Mucosa of rectum (tissue), 2 donors: ENCODE results near the gene SLC34A1.
"Not testable (repeated sequence)": the region's sequence is repeated elsewhere in the genome, so short reads cannot be mapped to it uniquely, and the experiment has no call there.

Source experiments
- H3K27ac ChIP-seq, 2 donors: one replicate each; pipeline ENCODE4 v1.7.0; 2013; ENCODE audit warnings: inconsistent platforms in 2 of 2, low read depth in 2 of 2, low read length in 2 of 2
- H3K27me3 ChIP-seq, 2 donors: one replicate each; pipeline ENCODE4 v1.7.0; 2013; ENCODE audit warnings: low read length in 2 of 2; ENCODE audit not compliant: control insufficient read depth in 2 of 2, insufficient read depth in 2 of 2
- H3K36me3 ChIP-seq, 2 donors: one replicate each; pipeline ENCODE4 v1.7.0; 2013; ENCODE audit warnings: low read length in 2 of 2; ENCODE audit not compliant: control insufficient read depth in 2 of 2, insufficient read depth in 2 of 2
- H3K4me1 ChIP-seq, 2 donors: one replicate each; pipeline ENCODE4 v1.7.0; 2013; ENCODE audit warnings: low read length in 2 of 2, mild to moderate bottlenecking in 1 of 2; ENCODE audit not compliant: control insufficient read depth in 2 of 2, insufficient read depth in 2 of 2
- H3K4me3 ChIP-seq, 2 donors: one replicate each; pipeline ENCODE4 v1.7.0; 2013; ENCODE audit warnings: low read length in 2 of 2
- H3K9ac ChIP-seq, 2 donors: one replicate each; pipeline ENCODE4 v1.7.0; 2013; ENCODE audit warnings: low read length in 2 of 2, low read depth in 1 of 2, mild to moderate bottlenecking in 1 of 2
- H3K9me3 ChIP-seq, 2 donors: one replicate each; pipeline ENCODE4 v1.7.0; 2013; ENCODE audit warnings: low read length in 2 of 2; ENCODE audit not compliant: control insufficient read depth in 2 of 2
- donor health status: healthy.
- donor health status: Normal muscosa, but diverticular disease.

The SLC34A1 gene

DNA sequence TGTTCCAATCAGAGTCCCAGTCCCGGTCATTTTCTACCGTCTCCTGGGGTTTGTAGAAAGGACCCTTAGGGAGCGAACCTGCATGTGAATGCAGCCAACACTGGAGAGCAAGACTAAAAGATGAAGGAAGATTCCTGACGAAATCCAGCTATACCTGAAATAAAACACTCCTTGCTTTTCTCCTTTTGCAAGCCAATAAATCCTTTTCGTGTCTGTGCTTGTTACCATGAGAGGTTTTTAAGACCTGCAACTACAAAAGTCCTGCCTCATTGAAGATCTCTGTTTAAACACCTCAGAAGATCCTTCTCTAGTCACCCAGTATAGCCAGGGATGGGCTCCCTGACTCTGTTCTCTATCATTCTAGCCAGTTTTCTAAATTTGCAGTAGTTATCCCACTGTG lies 10.0 kb upstream of the SLC34A1 start:
- Histone ChIP-seq H3K4me1 (peaks cover 9 to 13% of the 10 kb centered on the region in 2 donors), H3K4me3 (no peak overlapping the region), H3K27me3 (no peaks in the 10 kb centered on the region), H3K9ac (no peak overlapping the region), H3K9me3 (no peaks in the 10 kb centered on the region), H3K36me3 (peaks cover 0 to 4% of the 10 kb centered on the region in 2 donors), H3K27ac (no peak overlapping the region)

DNA sequence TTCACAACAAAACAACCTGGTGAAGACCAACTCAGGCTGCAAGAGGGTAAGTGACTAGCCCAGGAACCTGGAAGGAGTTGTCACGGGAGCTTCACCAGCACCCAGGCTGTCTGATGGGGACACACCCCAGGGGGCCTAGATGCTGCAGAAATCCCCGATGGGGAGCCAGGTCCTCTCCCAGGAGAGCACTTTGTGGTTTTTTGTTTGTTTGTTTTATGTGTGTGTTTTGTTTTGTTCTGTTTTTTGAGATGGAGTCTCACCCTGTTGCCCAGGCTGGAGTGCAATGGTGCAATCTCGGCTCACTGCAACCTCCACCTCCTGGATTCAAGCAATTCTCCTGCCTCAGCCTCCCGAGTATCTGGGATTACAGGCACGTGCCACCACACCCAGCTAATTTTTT lies 8.7 kb upstream of the SLC34A1 start:
- not testable (repeated sequence) for H3K9me3 ChIP-seq, H3K27me3 ChIP-seq, H3K36me3 ChIP-seq, H3K4me3 ChIP-seq, H3K4me1 ChIP-seq, H3K9ac ChIP-seq, H3K27ac ChIP-seq

DNA sequence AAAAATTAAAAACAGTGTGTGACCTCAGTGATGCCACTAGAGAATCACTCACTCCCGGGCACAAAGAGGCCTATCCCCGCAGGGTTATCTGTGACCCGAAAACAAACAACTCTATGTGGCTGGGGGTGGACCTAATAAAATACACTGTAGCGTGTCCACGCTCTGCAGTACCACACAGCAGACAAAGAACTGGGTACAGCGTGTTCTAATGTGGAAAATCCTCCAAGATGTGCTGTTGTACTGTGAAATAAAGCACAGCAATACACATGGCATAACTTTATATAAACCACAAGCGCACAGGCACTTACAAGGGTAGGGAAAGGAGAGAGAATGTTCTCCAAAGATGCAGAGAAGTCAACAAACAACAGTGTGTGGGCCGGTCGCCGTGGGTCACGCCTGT lies 8.1 kb upstream of the SLC34A1 start:
- no peak overlapping the region for H3K27ac ChIP-seq
- no peaks in the 10 kb centered on the region for H3K27me3 ChIP-seq
- peaks cover 0 to 4% of the 10 kb centered on the region in 2 donors for H3K36me3 ChIP-seq
- no peaks in the 10 kb centered on the region for H3K9me3 ChIP-seq
- peaks cover 5 to 7% of the 10 kb centered on the region in 2 donors for H3K4me1 ChIP-seq
- no peak overlapping the region for H3K9ac ChIP-seq
- no peak overlapping the region for H3K4me3 ChIP-seq

DNA sequence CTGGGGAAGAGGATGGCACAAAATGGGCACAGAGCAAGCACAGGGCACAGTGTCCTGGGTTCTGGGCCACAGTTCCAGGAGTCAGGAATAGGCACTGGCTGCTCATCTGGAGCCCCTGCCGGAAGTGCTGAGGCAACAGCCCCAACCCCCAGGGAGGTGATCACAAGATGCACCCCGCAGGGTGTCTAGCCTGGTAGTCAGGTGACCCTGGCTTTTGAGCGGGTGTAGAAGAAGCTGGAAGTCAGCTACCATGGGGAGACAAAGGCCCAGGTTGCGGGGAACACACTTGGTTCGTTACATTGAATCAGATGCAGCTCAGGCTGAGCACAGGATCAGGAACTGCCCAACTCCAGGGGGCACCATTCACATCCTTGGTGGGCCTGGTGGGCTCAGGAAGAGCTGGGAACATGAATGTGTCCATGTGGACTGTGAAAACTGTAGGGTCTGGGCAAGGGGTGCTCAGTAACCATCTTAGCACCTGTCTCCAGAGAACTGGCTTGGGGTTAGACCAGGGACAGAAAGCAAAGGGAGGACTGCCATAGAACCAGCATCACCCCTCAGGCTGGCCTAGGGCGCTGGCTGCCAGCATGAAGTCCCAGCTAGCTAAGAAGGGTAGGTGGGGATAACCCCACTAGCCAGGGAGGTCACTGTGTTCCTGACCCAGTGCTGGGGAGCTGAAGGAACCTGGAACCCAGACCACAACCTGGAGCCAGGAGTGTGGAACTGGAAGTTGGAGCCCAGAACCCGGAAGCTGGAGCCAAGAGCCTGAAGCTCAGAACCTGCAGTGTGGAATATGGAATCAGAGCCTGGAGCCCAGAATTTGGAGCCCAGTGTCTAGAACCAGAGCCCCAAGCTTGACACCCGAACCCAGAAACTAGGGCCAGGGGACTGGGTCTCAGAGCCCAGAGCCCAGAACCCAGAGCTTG lies 6.1 kb upstream of the SLC34A1 start:
- Histone ChIP-seq H3K4me3 (no peak overlapping the region), H3K27ac (no peak overlapping the region), H3K36me3 (no peaks in the 10 kb centered on the region), H3K9me3 (no peaks in the 10 kb centered on the region), H3K27me3 (peaks cover 0 to 3% of the 10 kb centered on the region in 2 donors), H3K9ac (no peak overlapping the region), H3K4me1 (no peaks in the 10 kb centered on the region)

DNA sequence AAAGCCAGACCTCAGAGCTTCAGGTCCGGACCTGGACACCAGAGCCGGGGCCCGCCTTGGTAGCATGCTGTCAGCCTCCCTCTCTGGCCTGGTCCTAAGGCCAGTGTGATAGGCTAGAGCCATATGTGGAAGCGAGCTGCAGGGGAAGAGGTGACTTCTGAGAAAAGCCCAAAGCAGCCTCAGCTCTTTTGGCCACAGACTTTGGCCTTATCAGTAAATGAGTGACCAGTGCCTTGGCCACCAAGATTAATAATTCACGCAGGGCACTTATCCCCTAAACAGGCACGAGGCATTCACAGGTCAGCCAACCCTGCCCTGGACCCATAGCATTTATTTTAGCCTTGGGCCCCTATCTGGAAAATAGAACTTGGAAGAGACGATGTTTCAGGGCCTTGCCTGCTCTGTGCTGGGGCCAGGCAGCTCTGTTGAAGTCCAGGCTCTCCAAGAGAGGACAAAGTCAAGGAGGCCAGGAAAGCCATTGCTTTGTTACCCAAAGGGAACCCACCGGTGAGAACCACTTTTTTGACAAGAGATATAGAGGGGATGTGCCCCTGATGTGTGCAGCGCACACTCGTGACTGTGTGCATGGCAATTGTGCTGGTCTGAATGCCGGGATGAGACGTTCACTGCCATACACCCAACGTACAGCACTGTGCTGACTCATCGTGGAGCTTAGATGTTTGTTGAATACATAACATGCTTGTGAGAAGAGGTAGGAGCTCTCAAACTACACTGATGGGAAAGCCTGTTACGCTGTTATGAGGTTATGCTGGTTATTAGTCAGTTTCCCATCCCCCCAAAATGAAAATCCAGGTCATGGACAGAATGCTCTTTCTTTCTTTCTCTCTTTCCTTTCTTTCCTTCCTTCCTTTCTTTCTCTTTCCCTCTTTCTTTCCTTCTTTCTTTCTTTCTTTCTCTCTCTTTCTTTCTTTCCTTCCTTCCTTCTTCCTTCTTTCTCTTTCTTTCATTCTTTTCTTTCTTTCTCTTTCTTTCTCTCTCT lies 5.0 kb upstream of the SLC34A1 start:
- Histone ChIP-seq H3K4me3 (no peak overlapping the region), H3K9ac (no peak overlapping the region), H3K27me3 (peaks cover 0 to 3% of the 10 kb centered on the region in 2 donors), H3K4me1 (no peaks in the 10 kb centered on the region), H3K36me3 (no peaks in the 10 kb centered on the region), H3K9me3 (no peaks in the 10 kb centered on the region), H3K27ac (no peak overlapping the region)

DNA sequence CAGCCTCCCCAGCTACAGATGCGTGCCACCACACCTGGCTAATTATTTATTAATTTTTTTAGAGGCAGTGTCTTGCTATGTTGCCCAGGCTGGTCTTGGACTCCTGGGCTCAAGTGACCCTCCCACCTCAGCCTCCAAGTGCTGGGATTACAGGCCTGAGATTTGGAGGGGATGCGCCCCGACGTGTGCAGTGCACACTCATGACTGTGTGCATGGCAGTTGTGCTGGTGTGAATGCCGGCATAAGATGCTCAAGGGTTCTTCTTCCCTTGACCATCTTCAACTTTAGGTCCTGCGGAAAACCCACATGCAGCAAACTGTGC lies 3.5 kb upstream of the SLC34A1 start:
- H3K4me1 ChIP-seq: no peaks in the 10 kb centered on the region
- H3K4me3 ChIP-seq: no peak overlapping the region
- H3K27me3 ChIP-seq: peaks cover 0 to 3% of the 10 kb centered on the region in 2 donors
- no peaks in the 10 kb centered on the region for H3K9me3 ChIP-seq
- no peak overlapping the region for H3K27ac ChIP-seq
- H3K36me3 ChIP-seq: no peaks in the 10 kb centered on the region
- no peak overlapping the region for H3K9ac ChIP-seq

DNA sequence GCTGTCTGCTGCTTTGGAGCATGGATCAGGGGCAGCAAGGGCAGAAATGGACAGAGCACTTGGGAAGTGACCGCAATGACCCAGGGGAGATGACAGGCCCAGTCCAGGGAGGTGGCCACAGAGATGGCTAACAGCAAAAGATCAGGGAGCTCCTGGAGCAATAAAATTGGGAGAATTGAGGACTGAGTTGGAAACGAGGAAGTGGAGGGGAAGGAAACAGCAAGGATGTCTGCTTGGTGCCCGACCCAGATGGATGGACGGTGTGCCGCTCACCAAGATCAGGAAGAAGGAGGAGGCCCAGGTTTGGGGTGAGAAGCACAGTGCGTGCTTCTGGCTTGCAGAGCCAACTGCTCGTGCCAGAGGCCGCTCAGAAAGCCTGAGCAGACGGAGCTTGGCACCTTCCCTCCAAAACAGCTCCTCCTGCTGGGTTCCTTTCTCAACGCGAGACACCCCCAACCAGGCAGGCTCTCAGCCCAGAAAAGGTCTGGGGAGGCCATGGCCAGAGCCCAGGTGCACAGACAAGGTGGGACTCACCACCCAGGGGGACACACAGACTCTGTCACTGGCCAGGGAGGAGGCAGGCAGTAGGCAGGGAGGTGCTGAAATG lies 1.7 kb upstream of the SLC34A1 start:
- Histone ChIP-seq H3K9ac (no peak overlapping the region), H3K4me1 (no peaks in the 10 kb centered on the region), H3K27ac (no peak overlapping the region), H3K27me3 (peaks cover 0 to 3% of the 10 kb centered on the region in 2 donors), H3K9me3 (no peaks in the 10 kb centered on the region), H3K4me3 (no peak overlapping the region), H3K36me3 (no peaks in the 10 kb centered on the region)

DNA sequence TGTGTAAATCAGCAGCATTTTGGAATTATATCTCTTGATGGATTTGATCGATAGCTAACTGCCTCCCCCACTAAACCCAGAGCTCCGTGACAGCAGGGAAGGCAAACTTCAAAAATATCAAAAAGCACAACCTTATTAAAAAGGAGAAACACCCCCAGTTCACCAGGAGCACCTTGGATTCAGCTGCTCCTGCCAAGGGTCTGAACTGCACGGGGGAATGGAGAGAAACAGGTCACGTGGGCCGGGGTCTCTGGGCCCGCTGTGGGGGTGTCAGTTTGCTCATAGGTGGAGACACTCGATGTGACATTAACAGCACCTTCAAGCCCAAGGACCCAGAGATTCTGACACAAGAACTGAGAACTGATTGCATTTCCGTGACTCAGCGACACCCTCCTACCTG lies 1.1 kb upstream of the SLC34A1 start:
- no peaks in the 10 kb centered on the region for H3K4me1 ChIP-seq
- H3K4me3 ChIP-seq: no peak overlapping the region
- H3K36me3 ChIP-seq: no peaks in the 10 kb centered on the region
- no peaks in the 10 kb centered on the region for H3K9me3 ChIP-seq
- no peak overlapping the region for H3K27ac ChIP-seq
- peaks cover 0 to 3% of the 10 kb centered on the region in 2 donors for H3K27me3 ChIP-seq
- no peak overlapping the region for H3K9ac ChIP-seq

DNA sequence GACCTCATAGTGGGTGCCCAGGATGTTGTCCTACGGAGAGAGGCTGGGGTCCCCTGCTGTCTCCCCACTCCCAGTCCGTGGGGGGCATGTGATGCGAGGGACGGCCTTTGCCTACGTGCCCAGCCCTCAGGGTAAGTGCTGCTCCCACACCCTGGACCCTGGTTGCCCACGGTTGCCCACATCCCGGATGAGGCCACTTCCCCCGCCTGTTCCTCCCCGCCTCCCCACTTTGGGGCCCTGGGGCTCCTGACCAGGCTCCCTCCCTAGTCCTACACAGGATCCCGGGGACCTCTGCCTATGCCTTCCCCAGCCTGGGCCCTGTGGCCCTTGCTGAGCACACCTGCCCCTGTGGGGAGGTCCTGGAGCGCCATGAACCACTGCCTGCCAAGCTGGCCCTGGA lies 1.5 kb downstream of the SLC34A1 start:
- Histone ChIP-seq H3K9ac (no peak overlapping the region), H3K27ac (no peak overlapping the region), H3K9me3 (no peaks in the 10 kb centered on the region), H3K4me1 (peaks cover 5 to 10% of the 10 kb centered on the region in 2 donors), H3K36me3 (no peaks in the 10 kb centered on the region), H3K4me3 (no peak overlapping the region), H3K27me3 (peaks cover 0 to 3% of the 10 kb centered on the region in 2 donors)

DNA sequence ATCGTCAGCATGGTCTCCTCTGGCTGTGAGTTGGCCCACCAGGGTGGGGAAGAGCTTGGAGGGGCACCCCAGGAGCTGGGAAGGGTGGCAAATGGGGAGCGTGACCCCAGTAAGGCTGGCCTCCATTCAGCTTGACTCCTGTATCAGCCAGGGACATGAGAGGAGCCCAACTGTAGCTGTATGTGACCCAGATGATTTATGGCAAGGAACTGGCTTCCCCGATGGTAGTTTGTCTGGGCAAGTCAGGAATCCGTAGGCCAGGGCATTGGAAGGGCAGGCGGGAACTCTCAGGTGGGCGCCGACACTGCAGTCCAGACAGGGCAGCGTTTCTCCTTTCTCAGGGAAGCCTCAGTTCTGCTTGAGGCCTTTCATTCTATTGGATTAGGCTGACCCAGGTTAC lies 2.3 kb downstream of the SLC34A1 start:
- peaks cover 6 to 10% of the 10 kb centered on the region in 2 donors for H3K4me1 ChIP-seq
- H3K27ac ChIP-seq: no peak overlapping the region
- peaks cover 0 to 3% of the 10 kb centered on the region in 2 donors for H3K27me3 ChIP-seq
- H3K36me3 ChIP-seq: no peaks in the 10 kb centered on the region
- no peak overlapping the region for H3K4me3 ChIP-seq
- no peak overlapping the region for H3K9ac ChIP-seq
- H3K9me3 ChIP-seq: no peaks in the 10 kb centered on the region
